Measurements from ENCODE around the gene DESI2.
"Not testable (repeated sequence)": the region's sequence is repeated elsewhere in the genome, so short reads cannot be mapped to it uniquely, and the experiment has no call there.

DESI2 gene

GRCh38 chr1:244662599-244662998, 9.7 kb downstream of the DESI2 start:
- no peak overlapping the region for H3K4me3 Mint-ChIP-seq

GRCh38 chr1:244664353-244664752, 11.4 kb downstream of the DESI2 start:
- no peak overlapping the region for H3K4me3 Mint-ChIP-seq
- no peak for ATAC-seq (replicated peaks)
- no peak for DNase-seq
- H3K27ac Mint-ChIP-seq = no peak overlapping the region
- no peaks in the 10 kb centered on the region for H3K27me3 Mint-ChIP-seq
- no peaks in the 10 kb centered on the region for H3K36me3 Mint-ChIP-seq (ENCODE audit: insufficient read depth)
- peaks cover 14 to 15% of the 10 kb centered on the region in 2 donors for H3K4me1 Mint-ChIP-seq (ENCODE audit: low read depth in 2 of 2)
- H3K9me3 Mint-ChIP-seq = no peaks in the 10 kb centered on the region

More at GRCh38 chr1:244662599-244662998, 9.7 kb downstream of the DESI2 start:
- no peak for ATAC-seq (replicated peaks)
- Mint-ChIP-seq H3K9me3 (no peaks in the 10 kb centered on the region), H3K27me3 (no peaks in the 10 kb centered on the region), H3K4me1 (ENCODE audit: low read depth in 2 of 2) (peaks cover 22 to 25% of the 10 kb centered on the region in 2 donors), H3K27ac (peak overlapping the region in 1 of 2 donors; percentile 9), H3K36me3 (ENCODE audit: insufficient read depth) (no peaks in the 10 kb centered on the region)
- no peak for DNase-seq

DNA sequence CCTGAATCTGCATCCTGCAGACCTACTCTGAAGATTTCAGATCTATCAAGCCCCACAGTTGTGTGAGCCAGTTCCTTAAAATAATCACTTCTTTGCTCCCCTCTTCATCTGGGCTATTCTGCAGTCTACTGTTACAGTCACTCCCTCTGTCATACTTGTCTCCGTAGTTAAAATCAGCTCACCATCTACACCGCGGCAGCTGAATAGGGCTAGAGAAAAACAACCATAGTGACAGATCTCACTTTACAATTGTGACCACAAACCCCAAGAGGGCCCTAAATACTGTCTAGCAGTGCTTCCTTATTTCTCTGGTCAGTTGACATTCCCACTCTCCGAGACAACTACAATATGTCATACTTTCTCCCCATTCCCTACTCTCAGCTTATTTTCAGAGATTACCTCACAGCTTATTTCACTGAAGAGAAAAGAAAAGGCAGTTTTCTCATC, 12.9 kb downstream of the DESI2 start:
- Mint-ChIP-seq H3K27me3 (no peaks in the 10 kb centered on the region), H3K27ac (no peak overlapping the region), H3K4me1 (ENCODE audit: low read depth in 2 of 2) (peaks cover 13 to 19% of the 10 kb centered on the region in 2 donors), H3K4me3 (no peak overlapping the region), H3K9me3 (no peaks in the 10 kb centered on the region), H3K36me3 (ENCODE audit: insufficient read depth) (no peaks in the 10 kb centered on the region)
- DNase-seq = no peak
- ATAC-seq (replicated peaks) = peak; percentile 80

DNA sequence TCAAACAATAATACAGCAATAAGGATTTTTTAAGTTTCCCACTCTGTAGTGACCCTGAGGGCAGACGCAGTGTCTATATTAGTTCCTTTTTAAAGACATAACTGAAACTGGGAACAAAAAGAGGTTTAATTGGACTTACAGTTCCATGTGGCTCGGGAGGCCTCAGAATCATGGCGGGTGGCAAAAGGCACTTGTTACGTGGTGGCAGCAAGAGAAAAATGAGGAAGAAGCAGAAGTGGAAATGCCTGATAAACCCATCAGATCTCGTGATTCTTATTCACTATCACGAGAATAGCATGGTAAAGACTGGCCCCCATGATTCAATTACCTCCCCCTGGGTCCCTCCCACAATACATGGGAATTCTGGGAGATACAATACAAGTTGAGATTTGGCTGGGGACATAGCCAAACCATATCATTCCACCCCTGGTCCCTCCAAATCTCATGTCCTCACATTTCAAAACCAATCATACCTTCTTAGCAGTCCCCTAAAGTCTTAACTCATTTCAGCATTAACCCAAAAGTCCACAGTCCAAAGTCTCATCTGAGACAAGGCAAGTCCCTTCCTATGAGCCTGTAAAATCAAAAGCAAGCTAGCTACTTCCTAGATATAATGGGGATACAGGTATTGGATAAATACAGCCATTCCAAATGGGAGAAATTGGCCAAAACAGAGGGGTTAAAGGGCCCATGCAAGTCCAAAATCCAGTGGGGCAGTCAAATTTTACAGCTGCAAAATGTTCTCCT, 13.9 kb downstream of the DESI2 start:
- H3K9me3 Mint-ChIP-seq; H3K27ac Mint-ChIP-seq; DNase-seq; H3K27me3 Mint-ChIP-seq; H3K36me3 Mint-ChIP-seq (ENCODE audit: insufficient read depth); H3K4me3 Mint-ChIP-seq; ATAC-seq (replicated peaks): not testable (repeated sequence)
- peaks cover 12 to 28% of the 10 kb centered on the region in 2 donors for H3K4me1 Mint-ChIP-seq (ENCODE audit: low read depth in 2 of 2)

DNA sequence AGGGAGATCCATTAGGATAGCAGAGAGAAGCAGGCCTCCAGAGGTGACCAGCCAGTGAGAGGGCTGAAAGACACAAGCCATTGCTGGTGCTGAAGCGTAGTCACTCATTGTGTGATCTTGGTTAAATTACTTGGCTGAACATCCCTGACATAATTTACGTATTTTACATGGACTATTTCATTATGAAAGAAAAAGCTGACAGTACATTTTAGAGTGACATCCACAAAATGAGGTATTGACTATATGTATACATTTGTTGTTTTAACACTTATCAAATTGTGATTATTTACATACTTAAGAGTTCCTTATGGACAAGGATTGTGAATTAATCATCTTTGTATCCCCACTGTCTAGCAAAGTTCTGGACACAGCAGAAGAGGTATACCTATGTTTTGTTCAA, 14.9 kb downstream of the DESI2 start:
- no peaks in the 10 kb centered on the region for H3K27me3 Mint-ChIP-seq

GRCh38 chr1:244672946-244673682, 20.2 kb downstream of the DESI2 start:
- ATAC-seq (replicated peaks) = no peak
- Mint-ChIP-seq H3K4me3 (no peak overlapping the region), H3K4me1 (ENCODE audit: low read depth in 2 of 2) (peaks cover 15 to 41% of the 10 kb centered on the region in 2 donors), H3K27ac (peak overlapping the region in 1 of 2 donors; percentile 13), H3K36me3 (ENCODE audit: insufficient read depth) (peaks cover 7% of the 10 kb centered on the region), H3K9me3 (no peaks in the 10 kb centered on the region), H3K27me3 (no peaks in the 10 kb centered on the region)
- no peak for DNase-seq

More for the DNA sequence above, 14.9 kb downstream of the DESI2 start:
- Mint-ChIP-seq H3K36me3 (ENCODE audit: insufficient read depth) (peaks cover 3% of the 10 kb centered on the region), H3K4me1 (ENCODE audit: low read depth in 2 of 2) (peaks cover 11 to 23% of the 10 kb centered on the region in 2 donors), H3K9me3 (no peaks in the 10 kb centered on the region), H3K4me3 (no peak overlapping the region), H3K27ac (peak overlapping the region in 1 of 2 donors; percentile 3)
- no peak for ATAC-seq (replicated peaks)
- DNase-seq = no peak

- no peak for ATAC-seq (replicated peaks)
- no peak overlapping the region for H3K4me3 Mint-ChIP-seq
- H3K4me1 Mint-ChIP-seq (ENCODE audit: low read depth in 2 of 2) = peaks cover 15 to 41% of the 10 kb centered on the region in 2 donors
- H3K27me3 Mint-ChIP-seq = no peaks in the 10 kb centered on the region
- no peak for DNase-seq
- H3K36me3 Mint-ChIP-seq (ENCODE audit: insufficient read depth) = peaks cover 12% of the 10 kb centered on the region
- H3K9me3 Mint-ChIP-seq = no peaks in the 10 kb centered on the region
- no peak overlapping the region for H3K27ac Mint-ChIP-seq
These were observed 21.5 kb downstream of the DESI2 start for GRCh38 chr1:244674446-244674845.

GRCh38 chr1:244675167-244675566, 22.2 kb downstream of the DESI2 start:
- Mint-ChIP-seq H3K9me3 (no peaks in the 10 kb centered on the region), H3K4me3 (no peak overlapping the region), H3K27me3 (no peaks in the 10 kb centered on the region), H3K4me1 (ENCODE audit: low read depth in 2 of 2) (peaks cover 18 to 41% of the 10 kb centered on the region in 2 donors), H3K36me3 (ENCODE audit: insufficient read depth) (peaks cover 15% of the 10 kb centered on the region), H3K27ac (no peak overlapping the region)
- DNase-seq (no peak), ATAC-seq (replicated peaks) (no peak)

DNA sequence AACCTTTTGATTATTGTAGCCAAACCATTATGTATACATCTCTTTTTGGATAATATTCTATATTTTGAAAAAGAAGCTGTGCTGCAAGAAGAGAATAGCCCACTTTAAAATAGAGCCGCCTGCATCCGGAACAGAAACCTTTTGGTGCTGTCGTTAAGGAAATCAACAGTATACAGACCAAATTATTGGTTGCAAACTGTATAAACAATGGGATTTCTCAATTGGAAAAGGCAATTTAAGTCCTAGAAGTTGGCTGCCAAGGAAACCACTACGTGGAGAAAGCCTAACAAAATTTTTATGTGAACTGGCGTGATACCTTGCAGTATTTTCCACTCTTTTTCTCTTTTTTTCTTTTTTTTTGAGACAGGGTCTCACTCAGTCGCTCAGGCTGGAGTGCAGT, 25.8 kb downstream of the DESI2 start:
- Mint-ChIP-seq H3K36me3 (ENCODE audit: insufficient read depth) (peaks cover 16% of the 10 kb centered on the region), H3K27me3 (no peaks in the 10 kb centered on the region), H3K27ac (no peak overlapping the region), H3K4me1 (ENCODE audit: low read depth in 2 of 2) (peaks cover 21 to 27% of the 10 kb centered on the region in 2 donors), H3K9me3 (no peaks in the 10 kb centered on the region), H3K4me3 (no peak overlapping the region)
- no peak for ATAC-seq (replicated peaks)
- no peak for DNase-seq

DNA sequence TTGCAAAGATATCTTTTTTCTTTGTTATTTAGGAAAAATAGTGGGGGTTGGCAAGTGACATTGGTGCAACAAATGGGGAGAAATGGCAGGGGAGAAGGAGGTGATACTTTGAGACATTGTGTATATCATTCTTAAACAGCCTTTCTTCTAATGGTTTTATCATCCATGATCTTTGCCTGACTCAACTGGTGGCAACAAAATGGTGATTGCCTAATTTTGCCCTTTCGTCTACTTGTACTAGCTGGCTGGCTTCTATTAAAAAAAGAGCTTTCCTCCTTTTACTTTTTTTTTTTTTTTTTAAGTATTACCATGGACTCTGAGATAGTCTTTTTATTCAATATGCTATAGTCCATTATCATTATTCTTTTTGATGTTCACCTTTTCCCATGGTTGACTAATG, 27.7 kb downstream of the DESI2 start:
- ATAC-seq (replicated peaks) = no peak
- H3K4me1 Mint-ChIP-seq (ENCODE audit: low read depth in 2 of 2) = peaks cover 15 to 18% of the 10 kb centered on the region in 2 donors
- no peak overlapping the region for H3K4me3 Mint-ChIP-seq
- peaks cover 15% of the 10 kb centered on the region for H3K36me3 Mint-ChIP-seq (ENCODE audit: insufficient read depth)
- H3K27ac Mint-ChIP-seq = no peak overlapping the region
- H3K9me3 Mint-ChIP-seq = no peaks in the 10 kb centered on the region
- no peaks in the 10 kb centered on the region for H3K27me3 Mint-ChIP-seq
- no peak for DNase-seq

DNA sequence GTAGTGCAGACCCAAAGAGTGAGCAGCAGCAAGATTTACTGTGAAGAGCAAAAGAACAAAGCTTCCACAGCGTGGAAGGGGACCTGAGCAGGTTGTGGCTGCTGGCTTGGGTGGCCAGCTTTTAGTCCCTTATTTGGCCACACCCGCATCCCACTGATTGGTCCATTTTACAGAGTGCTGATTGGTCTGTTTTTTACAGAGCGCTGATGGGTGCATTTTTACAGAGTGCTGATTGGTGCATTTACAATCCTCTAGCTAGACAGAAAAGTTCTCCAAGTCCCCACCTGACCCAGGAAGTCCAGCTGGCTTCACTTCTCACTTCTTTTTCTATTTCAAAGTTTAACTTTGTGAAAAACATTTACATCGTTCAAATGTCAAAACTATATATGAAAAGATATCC, 29.2 kb downstream of the DESI2 start:
- not testable (repeated sequence) for H3K4me3 Mint-ChIP-seq; H3K27ac Mint-ChIP-seq; ATAC-seq (replicated peaks); H3K27me3 Mint-ChIP-seq; DNase-seq; H3K9me3 Mint-ChIP-seq
- peaks cover 17% of the 10 kb centered on the region in 2 donors for H3K4me1 Mint-ChIP-seq (ENCODE audit: low read depth in 2 of 2)
- peaks cover 19% of the 10 kb centered on the region for H3K36me3 Mint-ChIP-seq (ENCODE audit: insufficient read depth)

DNA sequence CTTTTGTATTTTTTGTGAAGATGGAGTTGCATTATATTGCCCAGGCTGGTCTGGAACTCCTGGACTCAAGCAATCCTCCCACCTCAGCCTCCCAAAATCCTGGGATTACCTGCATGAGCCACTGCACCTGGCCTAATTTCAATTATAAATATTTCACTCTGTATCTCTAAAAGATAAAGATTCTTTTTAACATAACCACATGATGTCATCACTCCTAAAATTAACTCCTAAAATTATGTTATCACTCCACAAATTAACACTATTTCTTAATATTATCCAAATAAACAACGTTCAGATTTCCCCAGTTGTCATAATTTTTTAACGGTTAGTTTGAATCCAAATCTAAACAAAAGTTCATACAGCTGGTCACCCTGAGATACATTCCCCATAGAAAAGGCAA, 43.0 kb downstream of the DESI2 start:
- no peak overlapping the region for H3K4me3 Mint-ChIP-seq
- H3K27ac Mint-ChIP-seq = no peak overlapping the region
- DNase-seq = no peak
- no peak for ATAC-seq (replicated peaks)
- no peaks in the 10 kb centered on the region for H3K27me3 Mint-ChIP-seq
- H3K4me1 Mint-ChIP-seq (ENCODE audit: low read depth in 2 of 2) = no peaks in the 10 kb centered on the region
- H3K9me3 Mint-ChIP-seq = no peaks in the 10 kb centered on the region
- H3K36me3 Mint-ChIP-seq (ENCODE audit: insufficient read depth) = peaks cover 54% of the 10 kb centered on the region

DNA sequence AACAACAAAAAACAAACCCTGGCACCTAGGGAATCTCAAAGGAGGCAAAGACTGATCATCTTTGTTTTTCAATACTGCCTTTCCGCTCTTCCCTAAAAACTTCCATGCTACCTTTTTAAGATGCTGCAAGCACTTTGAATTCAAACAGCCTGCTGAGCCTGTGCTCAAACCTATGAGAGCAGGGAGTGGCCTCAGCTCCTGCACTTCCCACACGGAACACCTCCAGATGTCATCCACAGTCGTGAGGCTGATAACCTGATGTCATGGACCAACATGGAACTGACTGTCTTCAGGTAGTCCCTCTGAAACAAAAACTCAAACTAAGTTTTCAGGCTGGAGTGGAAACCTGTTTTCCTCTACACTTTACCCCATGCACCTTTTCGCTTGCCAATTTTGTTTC, 46.8 kb downstream of the DESI2 start:
- Mint-ChIP-seq H3K9me3 (no peaks in the 10 kb centered on the region), H3K27me3 (no peaks in the 10 kb centered on the region), H3K27ac (no peak overlapping the region), H3K36me3 (ENCODE audit: insufficient read depth) (peaks cover 33% of the 10 kb centered on the region), H3K4me1 (ENCODE audit: low read depth in 2 of 2) (no peaks in the 10 kb centered on the region), H3K4me3 (no peak overlapping the region)
- ATAC-seq (replicated peaks) (no peak), DNase-seq (no peak)

DNA sequence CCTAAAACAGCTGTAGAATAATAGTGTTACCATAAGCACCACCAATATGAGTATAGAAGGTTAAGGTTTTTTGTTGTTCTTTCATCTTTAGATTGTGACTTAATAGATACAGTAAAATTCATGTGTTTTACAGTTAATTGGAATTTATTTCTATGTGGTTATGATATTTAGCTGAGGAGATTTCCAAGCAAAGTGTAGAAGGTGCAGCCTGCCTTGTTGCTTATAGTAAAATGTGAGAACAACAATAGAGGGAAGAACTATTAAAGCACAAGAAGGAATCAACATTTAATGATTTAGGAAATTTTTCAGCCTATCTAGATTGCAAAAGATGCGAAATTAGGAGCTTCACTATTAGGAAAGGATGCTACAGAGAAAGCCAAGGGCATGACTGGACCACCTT, 47.9 kb downstream of the DESI2 start:
- H3K4me3 Mint-ChIP-seq = no peak overlapping the region

More for the DNA sequence above, 47.9 kb downstream of the DESI2 start:
- DNase-seq (no peak), ATAC-seq (replicated peaks) (no peak)
- H3K9me3 Mint-ChIP-seq = no peaks in the 10 kb centered on the region
- no peaks in the 10 kb centered on the region for H3K27me3 Mint-ChIP-seq
- H3K36me3 Mint-ChIP-seq (ENCODE audit: insufficient read depth) = peaks cover 38% of the 10 kb centered on the region
- H3K27ac Mint-ChIP-seq = no peak overlapping the region
- H3K4me1 Mint-ChIP-seq (ENCODE audit: low read depth in 2 of 2) = no peaks in the 10 kb centered on the region
